Umbilical cord (tissue), 2 donors: ENCODE measurements around the gene PCDHGA1. TPM values are rescaled to one million over a fixed set of nuclear protein-coding genes. Genes with fewer than 3 reads are reported as not detected.
A peak's percentile ranks its signal among the peaks of the same experiment; 100 is the strongest.
"Not testable (repeated sequence)": the region's sequence is repeated elsewhere in the genome, so short reads cannot be mapped to it uniquely, and the experiment has no call there.

Experiments
- DNase-seq: peaks from one replicate; pipeline ENCODE4 v3.0.0-alpha.2; 2015; ENCODE audit warnings: low spot score
- total RNA-seq: library from RNA; depleted of rRNA; stranded (reverse); fragments of >200 nt; gene quantifications from one replicate; pipeline ENCODE4 v1.2.3, GENCODE V29; 2014; ENCODE audit warnings: low replicate concordance; ENCODE audit not compliant: insufficient read depth

PCDHGA1 gene
- total RNA-seq, 1 donor from 2014 or later, result 0.96 TPM

- no peak for DNase-seq
These were observed 79.4 kb downstream of the PCDHGA1 start for GRCh38 chr5:141409598-141410306.

- DNase-seq, result no peak
These were observed 81.3 kb downstream of the PCDHGA1 start for GRCh38 chr5:141411575-141411974.

DNA sequence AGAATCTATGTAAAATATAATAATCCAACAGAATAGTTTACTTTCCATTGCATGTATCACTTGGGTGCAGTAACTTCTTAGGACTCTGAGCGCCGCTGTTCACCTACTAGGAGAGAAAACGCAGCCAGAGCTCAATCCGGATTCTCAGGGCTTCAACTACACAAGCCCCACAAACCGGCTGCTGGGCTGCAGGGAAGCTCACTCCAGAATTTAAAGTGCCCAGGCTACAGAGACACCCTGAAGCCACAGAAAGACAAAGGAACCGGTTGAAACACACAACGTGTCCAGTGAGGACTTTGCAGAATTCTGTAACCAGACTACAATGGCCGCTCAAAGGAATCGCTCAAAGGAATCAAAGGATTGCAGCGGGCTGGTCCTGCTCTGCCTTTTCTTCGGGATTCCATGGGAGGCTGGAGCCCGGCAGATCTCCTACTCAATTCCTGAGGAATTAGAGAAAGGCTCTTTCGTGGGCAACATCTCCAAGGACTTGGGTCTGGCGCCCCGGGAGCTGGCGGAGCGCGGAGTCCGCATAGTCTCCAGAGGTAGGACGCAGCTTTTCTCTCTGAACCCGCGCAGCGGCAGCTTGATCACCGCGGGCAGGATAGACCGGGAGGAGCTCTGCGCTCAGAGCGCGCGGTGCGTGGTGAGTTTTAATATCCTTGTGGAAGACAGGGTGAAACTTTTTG is 82.7 kb downstream of the PCDHGA1 start, which contains the start of gene PCDHGA10:
PCDHGA10 (plus strand) TSS at position 134 of the 686 bp plus-strand sequence; CDS start at position 323, 189 bp downstream.
- peak; percentile 44 for DNase-seq

- DNase-seq, result no peak
These were observed 83.3 kb downstream of the PCDHGA1 start for GRCh38 chr5:141413540-141414069.

GRCh38 chr5:141414548-141415274 is 84.4 kb downstream of the PCDHGA1 start:
- not testable (repeated sequence) for DNase-seq

DNA sequence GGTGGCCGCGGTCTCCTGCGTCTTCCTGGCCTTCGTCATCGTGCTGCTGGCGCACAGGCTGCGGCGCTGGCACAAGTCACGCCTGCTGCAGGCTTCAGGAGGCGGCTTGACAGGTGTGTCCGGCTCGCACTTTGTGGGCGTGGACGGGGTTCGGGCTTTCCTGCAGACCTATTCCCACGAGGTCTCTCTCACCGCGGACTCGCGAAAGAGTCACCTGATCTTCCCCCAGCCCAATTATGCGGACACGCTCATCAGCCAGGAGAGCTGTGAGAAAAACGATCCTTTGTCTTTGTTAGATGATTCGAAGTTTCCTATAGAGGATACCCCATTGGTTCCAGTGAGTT is 84.9 kb downstream of the PCDHGA1 start:
- not testable (repeated sequence) for DNase-seq

- DNase-seq, result peak; percentile 55
These were observed 87.3 kb downstream of the PCDHGA1 start, which contains the start of gene PCDHGB7 for GRCh38 chr5:141417494-141418172. TSS of gene PCDHGB7 (plus strand) at chr5:141417677. CDS start at chr5:141417860, 183 bp downstream.

DNA sequence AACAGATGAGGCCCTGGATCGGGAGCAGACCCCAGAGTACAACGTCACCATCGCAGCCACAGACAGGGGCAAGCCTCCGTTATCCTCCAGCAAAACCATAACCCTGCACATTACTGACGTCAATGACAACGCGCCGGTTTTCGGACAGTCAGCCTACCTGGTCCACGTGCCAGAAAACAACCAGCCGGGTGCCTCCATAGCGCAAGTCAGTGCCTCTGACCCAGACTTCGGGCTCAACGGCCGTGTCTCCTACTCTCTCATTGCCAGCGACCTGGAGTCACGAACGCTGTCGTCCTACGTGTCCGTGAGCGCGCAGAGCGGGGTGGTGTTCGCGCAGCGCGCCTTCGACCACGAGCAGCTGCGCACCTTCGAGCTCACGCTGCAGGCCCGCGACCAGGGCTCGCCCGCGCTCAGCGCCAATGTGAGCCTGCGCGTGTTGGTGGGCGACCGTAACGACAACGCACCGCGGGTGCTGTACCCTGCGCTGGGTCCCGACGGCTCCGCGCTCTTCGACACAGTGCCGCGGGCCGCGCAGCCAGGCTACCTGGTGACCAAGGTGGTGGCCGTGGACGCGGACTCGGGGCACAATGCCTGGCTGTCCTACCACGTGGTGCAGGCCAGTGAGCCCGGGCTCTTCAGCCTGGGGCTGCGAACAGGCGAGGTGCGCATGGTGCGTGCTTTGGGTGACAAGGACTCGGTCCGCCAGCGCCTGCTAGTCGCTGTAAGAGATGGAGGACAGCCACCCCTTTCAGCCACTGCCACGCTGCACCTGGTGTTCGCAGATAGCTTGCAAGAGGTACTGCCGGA is 89.0 kb downstream of the PCDHGA1 start:
- DNase-seq, result no peak

GRCh38 chr5:141420855-141421488 is 90.7 kb downstream of the PCDHGA1 start, which contains the start of gene PCDHGA11:
TSS of gene PCDHGA11 (plus strand) at chr5:141421051. CDS start at chr5:141421228, 177 bp downstream.
- DNase-seq, result peak; percentile 21

GRCh38 chr5:141421489-141421855 is 91.2 kb downstream of the PCDHGA1 start:
- DNase-seq, result no peak

DNA sequence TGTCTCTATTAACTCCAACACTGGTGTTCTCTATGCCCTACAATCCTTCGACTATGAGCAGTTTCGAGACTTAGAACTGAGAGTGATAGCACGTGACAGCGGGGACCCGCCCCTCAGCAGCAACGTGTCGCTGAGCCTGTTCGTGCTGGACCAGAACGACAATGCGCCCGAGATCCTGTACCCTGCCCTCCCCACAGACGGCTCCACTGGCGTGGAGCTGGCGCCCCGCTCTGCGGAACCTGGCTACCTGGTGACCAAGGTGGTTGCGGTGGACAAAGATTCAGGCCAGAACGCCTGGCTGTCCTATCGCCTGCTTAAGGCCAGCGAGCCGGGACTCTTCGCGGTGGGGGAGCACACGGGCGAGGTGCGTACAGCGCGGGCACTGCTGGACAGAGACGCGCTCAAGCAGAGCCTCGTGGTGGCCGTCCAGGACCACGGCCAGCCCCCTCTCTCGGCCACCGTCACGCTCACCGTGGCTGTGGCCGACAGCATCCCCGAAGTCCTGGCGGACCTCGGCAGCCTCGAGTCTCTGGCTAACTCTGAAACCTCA is 92.5 kb downstream of the PCDHGA1 start:
- DNase-seq, result no peak

GRCh38 chr5:141427783-141428426 is 97.6 kb downstream of the PCDHGA1 start:
- DNase-seq, result no peak

DNA sequence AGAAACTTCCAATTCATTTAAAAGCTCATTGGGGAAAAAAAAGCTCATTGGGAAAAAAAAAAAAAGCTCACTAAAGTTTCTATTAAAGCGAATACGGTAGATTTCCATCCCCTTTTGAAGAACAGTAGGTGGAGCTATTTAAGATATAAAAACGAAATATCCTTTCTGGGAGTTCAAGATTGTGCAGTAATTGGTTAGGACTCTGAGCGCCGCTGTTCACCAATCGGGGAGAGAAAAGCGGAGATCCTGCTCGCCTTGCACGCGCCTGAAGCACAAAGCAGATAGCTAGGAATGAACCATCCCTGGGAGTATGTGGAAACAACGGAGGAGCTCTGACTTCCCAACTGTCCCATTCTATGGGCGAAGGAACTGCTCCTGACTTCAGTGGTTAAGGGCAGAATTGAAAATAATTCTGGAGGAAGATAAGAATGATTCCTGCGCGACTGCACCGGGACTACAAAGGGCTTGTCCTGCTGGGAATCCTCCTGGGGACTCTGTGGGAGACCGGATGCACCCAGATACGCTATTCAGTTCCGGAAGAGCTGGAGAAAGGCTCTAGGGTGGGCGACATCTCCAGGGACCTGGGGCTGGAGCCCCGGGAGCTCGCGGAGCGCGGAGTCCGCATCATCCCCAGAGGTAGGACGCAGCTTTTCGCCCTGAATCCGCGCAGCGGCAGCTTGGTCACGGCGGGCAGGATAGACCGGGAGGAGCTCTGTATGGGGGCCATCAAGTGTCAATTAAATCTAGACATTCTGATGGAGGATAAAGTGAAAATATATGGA is 100.2 kb downstream of the PCDHGA1 start, which contains the start of gene PCDHGA12:
PCDHGA12 (plus strand) TSS at position 176 of the 782 bp plus-strand sequence; CDS start at position 429, 253 bp downstream.
- peak; percentile 36 for DNase-seq

- no peak for DNase-seq
These were observed 101.0 kb downstream of the PCDHGA1 start for GRCh38 chr5:141431286-141431685.

DNA sequence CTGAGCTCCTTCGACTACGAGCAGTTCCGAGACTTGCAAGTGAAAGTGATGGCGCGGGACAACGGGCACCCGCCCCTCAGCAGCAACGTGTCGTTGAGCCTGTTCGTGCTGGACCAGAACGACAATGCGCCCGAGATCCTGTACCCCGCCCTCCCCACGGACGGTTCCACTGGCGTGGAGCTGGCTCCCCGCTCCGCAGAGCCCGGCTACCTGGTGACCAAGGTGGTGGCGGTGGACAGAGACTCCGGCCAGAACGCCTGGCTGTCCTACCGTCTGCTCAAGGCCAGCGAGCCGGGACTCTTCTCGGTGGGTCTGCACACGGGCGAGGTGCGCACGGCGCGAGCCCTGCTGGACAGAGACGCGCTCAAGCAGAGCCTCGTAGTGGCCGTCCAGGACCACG is 102.0 kb downstream of the PCDHGA1 start:
- DNase-seq, result not testable (repeated sequence)

DNA sequence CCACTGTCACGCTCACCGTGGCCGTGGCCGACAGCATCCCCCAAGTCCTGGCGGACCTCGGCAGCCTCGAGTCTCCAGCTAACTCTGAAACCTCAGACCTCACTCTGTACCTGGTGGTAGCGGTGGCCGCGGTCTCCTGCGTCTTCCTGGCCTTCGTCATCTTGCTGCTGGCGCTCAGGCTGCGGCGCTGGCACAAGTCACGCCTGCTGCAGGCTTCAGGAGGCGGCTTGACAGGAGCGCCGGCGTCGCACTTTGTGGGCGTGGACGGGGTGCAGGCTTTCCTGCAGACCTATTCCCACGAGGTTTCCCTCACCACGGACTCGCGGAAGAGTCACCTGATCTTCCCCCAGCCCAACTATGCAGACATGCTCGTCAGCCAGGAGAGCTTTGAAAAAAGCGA is 102.4 kb downstream of the PCDHGA1 start:
- DNase-seq, result not testable (repeated sequence)

DNA sequence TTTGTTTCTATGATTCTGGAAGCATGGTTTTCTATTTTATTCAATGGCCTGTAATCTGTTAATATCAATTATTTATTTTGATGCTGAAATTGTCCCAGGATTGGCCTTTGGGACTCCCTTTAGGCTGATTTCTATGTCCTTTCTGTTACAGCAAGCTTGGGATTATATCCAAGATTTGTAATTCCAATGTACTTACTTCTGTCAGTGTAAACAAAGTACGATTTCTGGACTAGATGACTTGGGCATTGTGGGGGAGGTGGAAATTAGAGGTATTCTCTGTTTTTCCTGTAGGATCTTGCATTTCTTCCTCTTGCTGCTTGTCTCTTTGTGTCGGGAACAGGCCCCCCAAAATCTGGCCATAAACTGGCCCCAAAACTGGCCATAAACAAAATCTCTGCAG is 103.7 kb downstream of the PCDHGA1 start:
- DNase-seq, result no peak

DNA sequence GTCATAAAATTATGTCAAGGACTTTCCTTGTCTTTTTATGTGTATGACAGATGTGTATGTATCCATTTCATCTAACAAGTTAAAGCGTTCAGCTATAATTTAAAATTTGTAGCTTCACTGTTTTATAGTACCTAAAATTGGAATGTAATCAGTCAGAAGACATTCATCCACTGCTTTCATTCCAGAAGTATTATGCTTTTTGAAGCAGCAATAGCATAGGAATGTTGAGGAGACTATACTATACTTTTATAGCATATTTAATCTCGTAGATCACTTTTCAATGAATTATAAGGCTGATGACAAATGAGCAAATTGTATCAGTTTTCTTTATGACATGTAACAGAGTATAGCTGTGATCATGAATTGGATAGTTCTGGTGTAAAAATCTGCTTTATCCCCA is 106.9 kb downstream of the PCDHGA1 start:
- DNase-seq, result no peak
